BE2C (cell line): ENCODE measurements around the gene DSG3.
A peak's percentile ranks its signal among the peaks of the same experiment; 100 is the strongest.

ENCODE experiments used
- DNase-seq: peaks from one replicate; pipeline ENCODE4 v3.0.0-alpha.2; 2020
- H3K27me3 ChIP-seq: fragments of 250-450 bp; sonication (Bioruptor Pico); 2 replicates; pipeline ENCODE4 v1.5.1; 2020; ENCODE audit warnings: mild to moderate bottlenecking
- H3K36me3 ChIP-seq: fragments of 250-450 bp; sonication (Bioruptor Pico); 2 replicates; pipeline ENCODE4 v1.5.1; 2020; ENCODE audit warnings: mild to moderate bottlenecking
- H3K4me1 ChIP-seq: fragments of 250-450 bp; sonication (Bioruptor Pico); 2 replicates; pipeline ENCODE4 v1.5.1; 2020
- H3K4me3 ChIP-seq: 2 replicates; pipeline ENCODE4 v1.5.1; 2011; ENCODE audit warnings: low read depth, low read length
- H3K9me3 ChIP-seq: fragments of 250-450 bp; sonication (Bioruptor Pico); 2 replicates; pipeline ENCODE4 v1.5.1; 2020
- TF ChIP-seq, protein P1 (sequence below): IDR thresholded peaks from 2 replicates; pipeline ENCODE4 v1.5.1; 2012; ENCODE audit warnings: mild to moderate bottlenecking, low read depth, low read length

The DSG3 gene

DNA sequence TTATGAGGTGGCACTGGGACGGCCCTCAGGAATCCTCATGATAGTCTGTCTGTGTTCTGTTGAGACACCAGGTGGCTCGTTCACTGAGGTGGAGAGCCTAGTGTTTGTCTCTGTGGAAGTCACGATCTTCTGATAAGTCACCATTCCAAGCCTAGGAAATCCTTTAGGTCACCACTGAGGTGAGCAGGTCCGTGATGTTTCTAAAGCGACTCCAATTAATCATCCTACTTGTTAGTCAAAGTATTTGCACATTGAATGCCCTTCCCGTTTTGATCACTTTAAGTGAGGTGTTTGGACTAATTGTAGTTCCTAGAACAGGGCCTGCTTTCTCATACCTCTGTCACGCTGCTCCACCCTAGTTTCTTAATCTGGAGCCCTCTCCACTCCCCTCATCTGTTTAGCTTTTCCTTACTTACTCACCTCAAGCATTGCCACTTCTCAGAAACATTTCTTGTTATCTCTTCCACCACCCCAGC lies 28.0 kb upstream of the DSG3 start:
- no peaks in the 10 kb centered on the region for H3K36me3 ChIP-seq
- DNase-seq, result no peak
- no peaks in the 10 kb centered on the region for H3K27me3 ChIP-seq
- no peaks in the 10 kb centered on the region for H3K4me1 ChIP-seq
- TF ChIP-seq, protein P1, sequence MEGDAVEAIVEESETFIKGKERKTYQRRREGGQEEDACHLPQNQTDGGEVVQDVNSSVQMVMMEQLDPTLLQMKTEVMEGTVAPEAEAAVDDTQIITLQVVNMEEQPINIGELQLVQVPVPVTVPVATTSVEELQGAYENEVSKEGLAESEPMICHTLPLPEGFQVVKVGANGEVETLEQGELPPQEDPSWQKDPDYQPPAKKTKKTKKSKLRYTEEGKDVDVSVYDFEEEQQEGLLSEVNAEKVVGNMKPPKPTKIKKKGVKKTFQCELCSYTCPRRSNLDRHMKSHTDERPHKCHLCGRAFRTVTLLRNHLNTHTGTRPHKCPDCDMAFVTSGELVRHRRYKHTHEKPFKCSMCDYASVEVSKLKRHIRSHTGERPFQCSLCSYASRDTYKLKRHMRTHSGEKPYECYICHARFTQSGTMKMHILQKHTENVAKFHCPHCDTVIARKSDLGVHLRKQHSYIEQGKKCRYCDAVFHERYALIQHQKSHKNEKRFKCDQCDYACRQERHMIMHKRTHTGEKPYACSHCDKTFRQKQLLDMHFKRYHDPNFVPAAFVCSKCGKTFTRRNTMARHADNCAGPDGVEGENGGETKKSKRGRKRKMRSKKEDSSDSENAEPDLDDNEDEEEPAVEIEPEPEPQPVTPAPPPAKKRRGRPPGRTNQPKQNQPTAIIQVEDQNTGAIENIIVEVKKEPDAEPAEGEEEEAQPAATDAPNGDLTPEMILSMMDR, result no peak
- H3K9me3 ChIP-seq, result no peaks in the 10 kb centered on the region
- no peak overlapping the region for H3K4me3 ChIP-seq

DNA sequence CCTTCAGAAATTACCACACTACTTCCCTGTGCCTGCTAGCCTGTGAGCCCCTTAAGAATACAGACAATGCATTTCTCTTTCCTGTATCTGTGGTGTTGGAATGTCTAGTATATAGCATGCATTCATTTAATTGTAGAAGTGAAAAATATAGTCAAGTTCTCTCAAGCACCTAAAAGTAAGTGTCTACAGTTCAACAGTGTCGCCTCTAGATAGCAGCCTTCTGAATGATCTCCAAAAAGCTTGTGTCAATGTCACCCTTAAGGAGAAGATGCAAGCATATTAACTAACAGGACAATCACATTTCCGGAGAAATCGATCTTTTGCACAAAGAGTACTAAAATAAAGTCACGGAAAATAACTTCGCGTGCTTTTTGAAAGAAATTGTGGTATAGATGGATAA lies 27.5 kb upstream of the DSG3 start:
- H3K4me1 ChIP-seq, result no peaks in the 10 kb centered on the region
- H3K27me3 ChIP-seq, result no peaks in the 10 kb centered on the region
- no peak overlapping the region for H3K4me3 ChIP-seq
- H3K36me3 ChIP-seq, result no peaks in the 10 kb centered on the region
- TF ChIP-seq, protein P1, result no peak
- no peak for DNase-seq
- no peaks in the 10 kb centered on the region for H3K9me3 ChIP-seq

DNA sequence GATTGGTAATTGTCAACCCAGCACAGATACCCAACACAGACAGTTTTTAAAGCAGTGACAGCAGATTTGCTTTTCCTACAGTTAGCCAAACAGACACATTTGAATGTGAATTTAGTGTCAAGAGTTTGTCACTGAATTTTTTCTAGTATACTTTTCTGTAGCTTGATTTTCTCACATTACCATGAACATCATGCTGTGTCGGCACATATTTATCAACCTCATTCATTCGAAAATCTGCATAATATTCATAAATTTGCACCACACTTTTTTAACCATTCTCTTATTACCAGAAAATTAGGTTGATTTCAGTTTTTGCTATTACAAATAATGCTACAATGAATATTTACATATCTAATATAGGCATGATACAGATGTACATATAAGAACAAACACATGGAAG lies 27.0 kb upstream of the DSG3 start:
- Histone ChIP-seq H3K9me3 (no peaks in the 10 kb centered on the region), H3K4me3 (no peak overlapping the region), H3K27me3 (no peaks in the 10 kb centered on the region), H3K4me1 (no peaks in the 10 kb centered on the region), H3K36me3 (no peaks in the 10 kb centered on the region)
- TF ChIP-seq, protein P1, result no peak
- DNase-seq, result no peak

DNA sequence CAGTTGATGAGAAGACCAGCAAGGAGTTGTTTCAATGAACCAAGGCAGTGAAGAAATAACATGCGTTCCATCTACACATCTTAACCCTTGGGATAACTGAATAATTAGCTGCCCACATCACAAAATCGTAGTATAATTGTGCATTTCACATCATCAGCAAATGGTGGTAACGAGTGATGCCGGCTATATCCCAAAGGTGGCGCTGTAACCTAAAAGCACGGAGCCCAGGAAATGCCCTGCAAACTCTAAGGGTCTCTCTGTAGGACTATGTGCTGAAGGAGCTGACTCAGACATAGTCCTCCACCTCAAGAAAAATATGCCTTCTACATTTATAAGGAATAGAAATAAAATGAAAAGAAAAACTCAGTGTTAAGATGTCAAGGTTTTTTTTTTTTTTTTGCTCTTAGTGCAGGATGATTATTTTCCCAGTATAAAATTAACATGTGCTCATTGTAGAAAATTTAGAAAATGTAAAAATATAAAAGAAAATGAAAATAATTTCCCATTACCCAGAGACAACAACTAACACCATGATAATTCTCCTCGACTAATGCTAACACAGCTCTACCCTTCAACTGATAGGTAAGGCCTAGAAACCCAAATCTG lies 23.1 kb upstream of the DSG3 start:
- Histone ChIP-seq H3K9me3 (no peaks in the 10 kb centered on the region), H3K4me1 (no peaks in the 10 kb centered on the region), H3K27me3 (no peaks in the 10 kb centered on the region), H3K4me3 (no peak overlapping the region), H3K36me3 (no peaks in the 10 kb centered on the region)
- TF ChIP-seq, protein P1, result peak; percentile 47
- no peak for DNase-seq

DNA sequence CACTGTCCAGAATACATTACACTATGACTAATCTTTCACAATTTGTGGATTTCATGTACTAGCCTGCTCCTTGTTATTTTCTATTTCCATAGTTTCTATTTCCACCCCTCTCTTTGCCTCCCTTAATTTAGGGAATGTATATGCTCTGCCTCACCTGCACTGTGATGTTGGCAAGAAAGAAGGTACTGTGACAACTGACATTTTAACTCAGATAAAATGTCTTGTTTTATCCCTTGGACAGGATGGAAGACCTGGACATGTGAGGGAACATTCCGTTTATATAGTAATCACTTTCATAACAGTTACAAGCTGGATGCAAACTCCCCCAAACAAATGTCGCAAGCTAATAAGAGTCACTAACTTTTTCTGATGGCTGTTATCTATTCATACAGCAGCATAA lies 21.5 kb upstream of the DSG3 start:
- no peak for DNase-seq
- H3K9me3 ChIP-seq, result no peaks in the 10 kb centered on the region
- no peaks in the 10 kb centered on the region for H3K36me3 ChIP-seq
- H3K4me3 ChIP-seq, result no peak overlapping the region
- H3K27me3 ChIP-seq, result no peaks in the 10 kb centered on the region
- TF ChIP-seq, protein P1, result no peak
- no peaks in the 10 kb centered on the region for H3K4me1 ChIP-seq

DNA sequence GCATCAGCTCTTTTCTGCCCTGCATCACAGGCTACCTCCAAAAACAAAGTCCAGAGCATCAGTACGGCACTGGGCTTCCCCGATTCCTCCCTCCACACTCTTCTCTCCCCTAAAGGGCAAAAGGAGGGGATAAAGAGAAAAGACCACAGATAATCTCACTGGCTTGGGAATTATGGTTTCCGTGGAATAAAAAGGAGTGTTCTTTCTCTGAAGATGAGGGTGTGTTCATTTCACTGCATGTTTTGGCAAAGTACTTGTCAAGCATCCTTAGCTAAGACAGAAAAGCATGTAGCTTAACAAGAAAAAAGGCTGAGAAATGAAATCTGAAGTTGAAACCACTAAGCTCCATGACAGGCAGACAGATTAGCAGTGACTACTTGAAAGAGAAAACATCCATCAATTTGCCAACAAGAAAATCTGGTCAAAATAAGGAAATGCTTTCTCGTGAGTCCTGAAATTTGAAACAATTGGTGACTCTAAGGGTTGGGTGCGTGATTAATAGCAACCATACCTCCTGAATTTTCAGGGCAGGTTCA lies 20.6 kb upstream of the DSG3 start:
- Histone ChIP-seq H3K36me3 (no peaks in the 10 kb centered on the region), H3K4me3 (no peak overlapping the region), H3K4me1 (no peaks in the 10 kb centered on the region), H3K9me3 (no peaks in the 10 kb centered on the region), H3K27me3 (no peaks in the 10 kb centered on the region)
- TF ChIP-seq, protein P1, result no peak
- DNase-seq, result no peak
